Liver (tissue), 9 donors: Measurements from ENCODE around the gene ITIH4. TPM values are rescaled to one million over a fixed set of nuclear protein-coding genes. Genes with fewer than 3 reads are reported as not detected.
A peak's percentile ranks its signal among the peaks of the same experiment; 100 is the strongest.

Experiments
- DNase-seq: peaks from one replicate; pipeline ENCODE4 v3.0.0-alpha.2; 2017; ENCODE audit warnings: low spot score
- H3K27ac ChIP-seq, 2 donors: one replicate each; pipeline ENCODE4 v1.7.0; 2013; ENCODE audit warnings: inconsistent platforms in 2 of 2, low read length in 2 of 2, control low read depth in 1 of 2, low read depth in 1 of 2, mild to moderate bottlenecking in 1 of 2
- H3K27me3 ChIP-seq, 4 donors: one replicate each; pipeline versions ENCODE4 v1.6.1 to v1.7.0; 2013; ENCODE audit warnings: low read length in 3 of 4, inconsistent platforms in 1 of 4, mild to moderate bottlenecking in 1 of 4, moderate library complexity in 1 of 4; ENCODE audit not compliant: control insufficient read depth in 4 of 4, insufficient read depth in 4 of 4
- H3K36me3 ChIP-seq, 4 donors: one replicate each; pipeline versions ENCODE4 v1.6.1 to v1.7.0; 2013; ENCODE audit warnings: low read length in 3 of 4, mild to moderate bottlenecking in 3 of 4, low read depth in 1 of 4, moderate library complexity in 1 of 4; ENCODE audit not compliant: control insufficient read depth in 4 of 4, insufficient read depth in 3 of 4
- H3K4me1 ChIP-seq, 4 donors: one replicate each; pipeline versions ENCODE4 v1.6.1 to v1.7.0; 2013; ENCODE audit warnings: low read length in 3 of 4, mild to moderate bottlenecking in 3 of 4, moderate library complexity in 1 of 4; ENCODE audit not compliant: control insufficient read depth in 4 of 4, insufficient read depth in 4 of 4
- H3K4me3 ChIP-seq, 3 donors: one replicate each; pipeline versions ENCODE4 v1.6.1 to v1.7.0; 2013; ENCODE audit warnings: low read length in 3 of 3, control low read depth in 1 of 3, low read depth in 1 of 3, mild to moderate bottlenecking in 1 of 3
- H3K9ac ChIP-seq, 2 donors: one replicate each; pipeline ENCODE4 v1.7.0; 2013; ENCODE audit warnings: low read length in 2 of 2, mild to moderate bottlenecking in 2 of 2, moderate library complexity in 2 of 2, control low read depth in 1 of 2, low read depth in 1 of 2
- H3K9me3 ChIP-seq, 4 donors: one replicate each; pipeline versions ENCODE4 v1.6.1 to v1.7.0; 2013; ENCODE audit warnings: low read length in 3 of 4; ENCODE audit not compliant: control insufficient read depth in 4 of 4
- EGR1 ChIP-seq, 2 donors: IDR thresholded peaks; 2 replicates each; pipeline ENCODE4 v1.6.1; 2016 to 2018; ENCODE audit warnings: antibody characterized with exemption in 2 of 2, low read depth in 2 of 2
- FOXA1 ChIP-seq: IDR thresholded peaks from 2 replicates; pipeline ENCODE4 v1.6.1; 2016; ENCODE audit warnings: antibody characterized with exemption
- HNF4A ChIP-seq, 2 donors: conservative IDR thresholded peaks; 2 replicates each; pipeline ENCODE4 v1.6.1; 2016; ENCODE audit warnings: antibody characterized with exemption in 2 of 2, mild to moderate bottlenecking in 2 of 2
- HNF4G ChIP-seq: IDR thresholded peaks from 2 replicates; pipeline ENCODE4 v1.6.1; 2016; ENCODE audit warnings: antibody characterized with exemption
- MAX ChIP-seq: IDR thresholded peaks from 2 replicates; pipeline ENCODE4 v1.6.1; 2016; ENCODE audit warnings: antibody characterized with exemption
- RXRA ChIP-seq, 2 donors: IDR thresholded peaks; 2 replicates each; pipeline ENCODE4 v1.6.1; 2017 to 2018; ENCODE audit warnings: antibody characterized with exemption in 2 of 2, mild to moderate bottlenecking in 1 of 2
- SP1 ChIP-seq: IDR thresholded peaks from 2 replicates; pipeline ENCODE4 v1.6.1; 2018; ENCODE audit warnings: antibody characterized with exemption, mild to moderate bottlenecking
- TAF1 ChIP-seq: conservative IDR thresholded peaks from 2 replicates; pipeline ENCODE4 v1.6.1; 2016; ENCODE audit warnings: antibody characterized with exemption, mild to moderate bottlenecking
- YY1 ChIP-seq: IDR thresholded peaks from 2 replicates; pipeline ENCODE4 v1.6.1; 2016; ENCODE audit warnings: antibody characterized with exemption, mild to moderate bottlenecking
- WGBS: extraction: QIAGEN DNeasy Blood & Tissue Kit; methylation state at CpG from one replicate; pipeline ENCODE4 v1.1.7; 2013; 5-methylcytosine and 5-hydroxymethylcytosine counted together
- polyA plus RNA-seq, 2 donors: library from polyadenylated mRNA; stranded (reverse) in 1 of 2; unstranded in 1 of 2; fragments of 200-250 nt in 1 of 2; fragments of >200 nt in 1 of 2; fragmentation: Nextera tagmentation in 1 of 2; extraction: Ambion mirVana in 1 of 2; gene quantifications; one replicate each; pipeline versions ENCODE4 v1.2.1 to v1.2.3, GENCODE V29; 2013 to 2015
- total RNA-seq, 2 donors: library from RNA; depleted of rRNA; stranded (reverse); fragments of >200 nt; gene quantifications; one replicate each; pipeline ENCODE4 v1.2.3, GENCODE V29; 2014
- donor health status: healthy.
- donor health status: healthy.
- donor health status: healthy.
- donor health status: healthy.
- donor health status: healthy.

Gene ITIH4
- total and polyA plus RNA-seq, 4 donors, result 447 to 3,354 (median 2,410) TPM

GRCh38 chr3:52788890-52789745 lies 41.4 kb downstream of the ITIH4 start:
- WGBS, result 75% methylated on average over 16 of the region's 16 CpGs
- Histone ChIP-seq H3K27me3 (no peaks in the 10 kb centered on the region), H3K4me3 (no peak overlapping the region), H3K9me3 (no peaks in the 10 kb centered on the region), H3K27ac (peak overlapping the region; percentile 26 to 36), H3K4me1 (peaks cover 20 to 95% (median 78%) of the 10 kb centered on the region in 4 donors), H3K9ac (no peak overlapping the region), H3K36me3 (peaks cover 7 to 42% (median 31%) of the 10 kb centered on the region in 4 donors)
- no peak for DNase-seq
- TF ChIP-seq HNF4G (no peak), SP1 (no peak), EGR1 (IDR thresholded peaks at IDR 0.05; ENCODE audit: low read depth in 2 of 2) (no peak), RXRA (IDR thresholded peaks at IDR 0.05) (no peak), YY1 (no peak), HNF4A (conservative IDR thresholded peaks at IDR 0.05) (no peak)

- no peak overlapping the region for H3K4me3 ChIP-seq
- H3K27ac ChIP-seq, result peak overlapping the region; percentile 4 to 36
- WGBS, result 56% methylated on average over 17 of the region's 17 CpGs
- H3K36me3 ChIP-seq, result peaks cover 13 to 53% (median 37%) of the 10 kb centered on the region in 4 donors
- no peaks in the 10 kb centered on the region for H3K9me3 ChIP-seq
- DNase-seq, result no peak
- no peak for TF ChIP-seq FOXA1
- peak; percentile 22 to 25 for TF ChIP-seq RXRA (IDR thresholded peaks at IDR 0.05)
- H3K27me3 ChIP-seq, result no peaks in the 10 kb centered on the region
- H3K4me1 ChIP-seq, result peaks cover 15 to 95% (median 79%) of the 10 kb centered on the region in 4 donors
- H3K9ac ChIP-seq, result no peak overlapping the region
These were observed 42.5 kb downstream of the ITIH4 start for GRCh38 chr3:52787672-52788625.

GRCh38 chr3:52787246-52787645 lies 43.2 kb downstream of the ITIH4 start:
- TF ChIP-seq RXRA (IDR thresholded peaks at IDR 0.05) (no peak), TAF1 (no peak), MAX (no peak)
- Histone ChIP-seq H3K27me3 (no peaks in the 10 kb centered on the region), H3K4me1 (peaks cover 14 to 95% (median 78%) of the 10 kb centered on the region in 4 donors), H3K4me3 (no peak overlapping the region), H3K9me3 (no peaks in the 10 kb centered on the region), H3K9ac (no peak overlapping the region), H3K36me3 (peaks cover 13 to 59% (median 41%) of the 10 kb centered on the region in 4 donors), H3K27ac (peak overlapping the region; percentile 4 to 36)
- DNase-seq, result no peak
- WGBS, result 86% methylated on average over 11 of the region's 11 CpGs
